Common myeloid progenitor, CD34-positive (primary cell): ENCODE results near the gene CC2D1A.
"Not testable (repeated sequence)": the region's sequence is repeated elsewhere in the genome, so short reads cannot be mapped to it uniquely, and the experiment has no call there.

ENCODE experiments used
- CTCF ChIA-PET: fragments of 350-600 bp; sonication (Branson Sonifier 250); formaldehyde crosslinking; loops from one replicate; lab custom pipeline; 2021; ENCODE audit warnings: antibody characterized with exemption; lab: Charles Lee
- POLR2A ChIA-PET: fragments of 350-600 bp; sonication (Branson Sonifier 250); formaldehyde crosslinking; loops from one replicate; lab custom pipeline; 2021; ENCODE audit warnings: antibody characterized with exemption; lab: Charles Lee
- DNase-seq, 3 donors: peaks; one replicate each; pipeline versions ENCODE4 v3.0.0 to v3.0.0-alpha.2; 2013
- H3K27ac ChIP-seq, 2 experiments: 1 replicate in 1 of 2; 2 replicates in 1 of 2; pipeline ENCODE4 v1.7.0; 2013; ENCODE audit warnings: inconsistent platforms in 2 of 2, low read length in 2 of 2, mild to moderate bottlenecking in 2 of 2, low read depth in 1 of 2, moderate library complexity in 1 of 2; ENCODE audit not compliant: severe bottlenecking in 2 of 2, insufficient read depth in 1 of 2, poor library complexity in 1 of 2
- H3K27me3 ChIP-seq, 5 experiments: replicated peaks in 2 of 5; 1 replicate in 3 of 5; 2 replicates in 2 of 5; pipeline versions ENCODE4 v1.6.1 to v1.7.0; 2013; ENCODE audit warnings: low read length in 4 of 5, mild to moderate bottlenecking in 2 of 5, moderate library complexity in 2 of 5, inconsistent platforms in 1 of 5; ENCODE audit not compliant: insufficient read depth in 5 of 5, control insufficient read depth in 4 of 5
- H3K36me3 ChIP-seq, 4 experiments: 1 replicate in 2 of 4; 2 replicates in 2 of 4; pipeline versions ENCODE4 v1.6.1 to v1.7.0; 2013; ENCODE audit warnings: low read length in 3 of 4, control low read depth in 1 of 4, mild to moderate bottlenecking in 1 of 4; ENCODE audit not compliant: control insufficient read depth in 4 of 4, insufficient read depth in 4 of 4
- H3K4me1 ChIP-seq, 4 experiments: 1 replicate in 3 of 4; 2 replicates in 1 of 4; pipeline versions ENCODE4 v1.6.1 to v1.7.1; 2013; ENCODE audit warnings: low read length in 3 of 4, mild to moderate bottlenecking in 3 of 4, control low read depth in 1 of 4, inconsistent platforms in 1 of 4, moderate library complexity in 1 of 4; ENCODE audit not compliant: control insufficient read depth in 4 of 4, insufficient read depth in 4 of 4; ENCODE audit errors: control extremely low read depth in 1 of 4
- H3K4me3 ChIP-seq, 7 experiments: 1 replicate in 4 of 7; 2 replicates in 3 of 7; pipeline versions ENCODE4 v1.5.1 to v1.7.0; 2013; ENCODE audit warnings: mild to moderate bottlenecking in 7 of 7, low read length in 6 of 7, moderate library complexity in 6 of 7, inconsistent platforms in 2 of 7, low read depth in 2 of 7, control low read depth in 1 of 7; ENCODE audit not compliant: insufficient read depth in 4 of 7, control insufficient read depth in 1 of 7; ENCODE audit errors: extremely low read depth in 1 of 7
- H3K9me3 ChIP-seq, 5 experiments: 1 replicate in 4 of 5; 2 replicates in 1 of 5; pipeline versions ENCODE4 v1.6.1 to v1.7.1; 2013; ENCODE audit warnings: low read length in 4 of 5, mild to moderate bottlenecking in 2 of 5, inconsistent platforms in 1 of 5, low read depth in 1 of 5, moderate library complexity in 1 of 5; ENCODE audit not compliant: control insufficient read depth in 4 of 5, insufficient read depth in 2 of 5; ENCODE audit errors: control extremely low read depth in 1 of 5
- WGBS: methylation state at CpG from one replicate; pipeline ENCODE4 v1.1.5; 2013; ENCODE audit not compliant: insufficient coverage; 5-methylcytosine and 5-hydroxymethylcytosine counted together

The CC2D1A gene

GRCh38 chr19:13922118-13922517 lies 16.1 kb downstream of the CC2D1A start:
- not testable (repeated sequence) for H3K4me3 ChIP-seq, H3K27ac ChIP-seq, DNase-seq, H3K9me3 ChIP-seq, H3K4me1 ChIP-seq, H3K27me3 ChIP-seq
- 100% methylated on average over 3 of the region's 6 CpGs for WGBS
- CTCF ChIA-PET: interaction anchor here (0.8 to 1.6 kb wide), 4 partner anchors 10 to 43 kb away, joined by 3 to 5 read pairs (median 4); partner anchors contain the start of gene BRME1
- POLR2A ChIA-PET: interaction anchor here (0.6 kb wide), 1 partner anchor 61 kb away, joined by 3 read pairs; no protein-coding TSS in a partner anchor
- peaks cover 13 to 69% (median 50%) of the 10 kb centered on the region in 4 experiments for H3K36me3 ChIP-seq

GRCh38 chr19:13923194-13923987 lies 17.4 kb downstream of the CC2D1A start:
- H3K36me3 ChIP-seq: peaks cover 16 to 72% (median 53%) of the 10 kb centered on the region in 4 experiments
- DNase-seq: no peak
- no peaks in the 10 kb centered on the region for H3K27me3 ChIP-seq
- peaks cover 0 to 8% (median 5%) of the 10 kb centered on the region in 5 experiments for H3K9me3 ChIP-seq
- 96% methylated on average over 23 of the region's 28 CpGs for whole genome bisulfite sequencing
- ChIA-PET CTCF (interaction anchor here (0.6 to 1.6 kb wide), 2 partner anchors 10 to 118 kb away, joined by 3 to 5 read pairs; no protein-coding TSS in a partner anchor), POLR2A (no interaction called here)
- H3K4me3 ChIP-seq: no peak overlapping the region
- H3K27ac ChIP-seq: no peak overlapping the region
- H3K4me1 ChIP-seq: no peaks in the 10 kb centered on the region

- POLR2A ChIA-PET: interaction anchor here (0.6 kb wide), 1 partner anchor 214 kb away, joined by 4 read pairs; no protein-coding TSS in a partner anchor
- H3K36me3 ChIP-seq: peaks cover 9 to 61% (median 42%) of the 10 kb centered on the region in 4 experiments
- no peaks in the 10 kb centered on the region for H3K4me1 ChIP-seq
- DNase-seq: no peak
- CTCF ChIA-PET: interaction anchor here (0.6 to 2.3 kb wide), 3 partner anchors 8 to 1414 kb away, joined by 3 to 7 read pairs (median 3); no protein-coding TSS in a partner anchor
- H3K9me3 ChIP-seq: peaks cover 0 to 2% (median 0%) of the 10 kb centered on the region in 5 experiments
- no peak overlapping the region for H3K4me3 ChIP-seq
- H3K27me3 ChIP-seq: no peaks in the 10 kb centered on the region
- 83% methylated on average over 1 of the region's 4 CpGs for WGBS
- H3K27ac ChIP-seq: no peak overlapping the region
Measured at GRCh38 chr19:13926010-13926409, 20.0 kb downstream of the CC2D1A start.

GRCh38 chr19:13926715-13927114 lies 20.7 kb downstream of the CC2D1A start:
- Histone ChIP-seq H3K4me3 (no peak overlapping the region), H3K4me1 (no peaks in the 10 kb centered on the region), H3K27me3 (no peaks in the 10 kb centered on the region), H3K27ac (no peak overlapping the region), H3K9me3 (no peaks in the 10 kb centered on the region), H3K36me3 (peaks cover 8 to 59% (median 39%) of the 10 kb centered on the region in 4 experiments)
- no peak for DNase-seq
- CTCF ChIA-PET: interaction anchor here (2.3 kb wide), 1 partner anchor 10 kb away, joined by 7 read pairs; no protein-coding TSS in a partner anchor
- POLR2A ChIA-PET: no interaction called here
- WGBS: 89% methylated on average over 3 of the region's 8 CpGs

- CTCF ChIA-PET: interaction anchor here (0.8 kb wide), 1 partner anchor 9 kb away, joined by 3 read pairs; no protein-coding TSS in a partner anchor
- DNase-seq: no peak
- no peak overlapping the region for H3K27ac ChIP-seq
- H3K4me1 ChIP-seq: no peaks in the 10 kb centered on the region
- WGBS: 91% methylated on average over 6 of the region's 12 CpGs
- H3K9me3 ChIP-seq: no peaks in the 10 kb centered on the region
- H3K4me3 ChIP-seq: no peak overlapping the region
- POLR2A ChIA-PET: no interaction called here
- H3K36me3 ChIP-seq: peaks cover 3 to 44% (median 24%) of the 10 kb centered on the region in 4 experiments
- H3K27me3 ChIP-seq: no peaks in the 10 kb centered on the region
Measured at GRCh38 chr19:13929340-13929739, 23.3 kb downstream of the CC2D1A start.

GRCh38 chr19:13929956-13930355 lies 24.0 kb downstream of the CC2D1A start:
- H3K9me3 ChIP-seq: no peaks in the 10 kb centered on the region
- 97% methylated on average over 12 of the region's 17 CpGs for WGBS
- peaks cover 0 to 5% (median 0%) of the 10 kb centered on the region in 4 experiments for H3K4me1 ChIP-seq
- H3K27me3 ChIP-seq: no peaks in the 10 kb centered on the region
- no peak for DNase-seq
- H3K27ac ChIP-seq: no peak overlapping the region
- H3K4me3 ChIP-seq: no peak overlapping the region
- peaks cover 3 to 39% (median 22%) of the 10 kb centered on the region in 4 experiments for H3K36me3 ChIP-seq
- ChIA-PET POLR2A (no interaction called here), CTCF (interaction anchor here (0.8 kb wide), 1 partner anchor 9 kb away, joined by 3 read pairs; no protein-coding TSS in a partner anchor)
